GM06990 (cell line): ENCODE data around the gene DTD1.

ENCODE experiments used
- DNase-seq: peaks from one replicate; pipeline ENCODE4 v3.0.0-alpha.2; 2011; ENCODE audit not compliant: insufficient read length; ENCODE audit errors: extremely low read depth
- H3K27me3 ChIP-seq: replicated peaks from 2 replicates; pipeline ENCODE4 v1.6.0; 2011; ENCODE audit warnings: low read length; ENCODE audit not compliant: control insufficient read depth, insufficient read depth
- H3K36me3 ChIP-seq: 2 replicates; pipeline ENCODE4 v1.5.1; 2011; ENCODE audit warnings: low read length; ENCODE audit not compliant: control insufficient read depth, insufficient read depth
- H3K4me3 ChIP-seq: replicated peaks from 2 replicates; pipeline ENCODE4 v1.5.1; 2011; ENCODE audit warnings: low read depth, mild to moderate bottlenecking, control low read depth, low read length
- TF ChIP-seq, protein P1 (sequence below): IDR thresholded peaks from 2 replicates; pipeline ENCODE4 v1.5.1; 2011; ENCODE audit warnings: low read length, control low read depth, mild to moderate bottlenecking, inconsistent platforms; ENCODE audit not compliant: insufficient read depth, poor library complexity, severe bottlenecking

Gene DTD1

DNA sequence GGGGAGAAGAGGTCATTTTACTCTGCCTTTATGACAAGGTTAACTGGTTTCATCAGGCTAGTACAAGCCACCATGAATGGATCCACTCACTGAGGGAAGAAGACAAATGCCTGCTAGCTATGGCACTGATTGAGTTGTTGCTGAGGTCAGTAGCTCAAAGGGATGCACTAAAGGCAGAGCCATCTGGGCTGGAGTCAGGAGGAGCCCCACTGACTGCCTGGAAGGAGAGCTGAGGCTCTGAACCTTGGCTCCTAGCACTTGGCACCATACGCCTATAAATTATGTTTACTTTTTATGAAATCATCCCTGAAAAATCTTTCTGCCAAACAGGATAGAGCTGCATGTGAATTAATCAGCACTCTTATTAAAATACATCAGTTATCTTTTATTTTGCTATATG, 104.6 kb downstream of the DTD1 start:
- DNase-seq, result no peak
- Histone ChIP-seq H3K4me3 (no peak overlapping the region), H3K36me3 (no peaks in the 10 kb centered on the region), H3K27me3 (no peaks in the 10 kb centered on the region)
- TF ChIP-seq, protein P1, sequence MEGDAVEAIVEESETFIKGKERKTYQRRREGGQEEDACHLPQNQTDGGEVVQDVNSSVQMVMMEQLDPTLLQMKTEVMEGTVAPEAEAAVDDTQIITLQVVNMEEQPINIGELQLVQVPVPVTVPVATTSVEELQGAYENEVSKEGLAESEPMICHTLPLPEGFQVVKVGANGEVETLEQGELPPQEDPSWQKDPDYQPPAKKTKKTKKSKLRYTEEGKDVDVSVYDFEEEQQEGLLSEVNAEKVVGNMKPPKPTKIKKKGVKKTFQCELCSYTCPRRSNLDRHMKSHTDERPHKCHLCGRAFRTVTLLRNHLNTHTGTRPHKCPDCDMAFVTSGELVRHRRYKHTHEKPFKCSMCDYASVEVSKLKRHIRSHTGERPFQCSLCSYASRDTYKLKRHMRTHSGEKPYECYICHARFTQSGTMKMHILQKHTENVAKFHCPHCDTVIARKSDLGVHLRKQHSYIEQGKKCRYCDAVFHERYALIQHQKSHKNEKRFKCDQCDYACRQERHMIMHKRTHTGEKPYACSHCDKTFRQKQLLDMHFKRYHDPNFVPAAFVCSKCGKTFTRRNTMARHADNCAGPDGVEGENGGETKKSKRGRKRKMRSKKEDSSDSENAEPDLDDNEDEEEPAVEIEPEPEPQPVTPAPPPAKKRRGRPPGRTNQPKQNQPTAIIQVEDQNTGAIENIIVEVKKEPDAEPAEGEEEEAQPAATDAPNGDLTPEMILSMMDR, result no peak

- Histone ChIP-seq H3K27me3 (no peaks in the 10 kb centered on the region), H3K36me3 (no peaks in the 10 kb centered on the region), H3K4me3 (no peak overlapping the region)
- DNase-seq, result no peak
- TF ChIP-seq, protein P1, result no peak
Observed at GRCh38 chr20:18694071-18694470, 106.2 kb downstream of the DTD1 start.

DNA sequence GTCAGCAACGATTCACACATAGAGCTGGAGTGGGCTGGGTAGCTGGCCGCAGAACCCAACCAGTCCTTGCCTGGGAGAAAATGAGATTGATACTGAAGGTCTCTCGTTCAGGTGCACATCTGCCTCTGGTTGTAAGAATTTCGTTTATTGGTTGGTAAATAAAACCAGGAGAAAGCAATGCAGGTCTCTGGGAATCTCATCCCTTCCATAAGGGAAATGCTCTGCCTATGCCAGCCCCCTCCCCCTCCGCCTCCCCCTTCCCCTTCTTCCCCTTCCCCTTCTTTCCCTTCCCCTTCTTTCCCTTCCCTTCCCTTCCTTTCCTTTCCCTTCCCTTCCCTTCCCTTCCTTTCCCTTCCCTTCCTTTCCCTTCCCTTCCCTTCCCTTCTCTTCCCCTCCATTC, 107.3 kb downstream of the DTD1 start:
- no peak overlapping the region for H3K4me3 ChIP-seq
- no peaks in the 10 kb centered on the region for H3K27me3 ChIP-seq
- H3K36me3 ChIP-seq, result no peaks in the 10 kb centered on the region
- no peak for DNase-seq
- TF ChIP-seq, protein P1, result no peak

DNA sequence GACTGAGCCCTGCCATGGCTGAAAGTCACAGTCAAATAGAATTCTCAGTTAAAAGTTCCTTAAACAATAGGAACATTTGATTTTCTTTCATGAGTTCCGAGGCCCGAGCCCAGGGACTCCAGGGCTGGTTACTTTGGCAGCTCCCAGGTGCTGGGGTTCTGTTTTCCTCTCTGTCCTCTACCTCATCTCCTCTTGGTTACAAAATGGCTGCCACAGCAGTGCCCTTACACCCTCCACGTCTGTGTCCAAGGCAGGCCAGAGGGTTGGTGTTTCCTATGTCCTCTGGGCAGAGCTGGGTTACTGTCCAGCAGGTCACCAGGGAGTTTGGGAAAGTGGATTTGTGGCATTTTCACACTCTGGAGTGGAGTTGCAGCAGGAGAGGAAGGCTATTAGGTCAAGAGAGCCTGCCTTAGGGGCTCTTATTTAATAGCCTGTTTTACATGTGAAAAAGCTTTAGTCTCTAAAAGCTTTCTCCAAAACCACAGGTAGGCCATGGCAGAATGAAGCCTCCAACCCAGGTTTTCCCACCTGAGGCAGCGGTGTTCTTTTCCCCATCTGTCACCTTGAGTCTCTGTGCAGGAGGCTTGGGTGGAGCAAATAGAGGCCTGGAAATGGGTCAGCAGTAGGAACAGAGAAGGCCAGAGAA, 111.0 kb downstream of the DTD1 start:
- DNase-seq, result no peak
- TF ChIP-seq, protein P1, result no peak
- Histone ChIP-seq H3K36me3 (no peaks in the 10 kb centered on the region), H3K27me3 (no peaks in the 10 kb centered on the region), H3K4me3 (no peak overlapping the region)

DNA sequence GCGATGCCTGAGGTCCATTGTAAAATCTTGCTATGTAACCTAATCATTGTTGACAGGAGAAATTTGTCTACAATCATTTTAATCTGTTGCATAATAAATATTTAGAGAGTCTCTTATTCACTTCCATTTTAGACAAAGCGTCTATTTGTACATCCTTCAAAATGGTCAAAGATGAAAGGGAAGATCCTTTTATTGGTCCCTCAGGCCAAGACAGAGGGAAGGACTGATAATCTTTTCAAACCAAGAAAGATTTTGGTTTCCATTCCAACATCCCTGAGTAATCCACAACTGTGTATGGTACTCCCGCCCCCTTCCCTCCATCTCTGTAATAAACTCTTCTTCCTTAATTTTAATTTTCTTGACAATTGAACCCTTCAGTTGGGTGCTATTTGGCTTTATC, 114.1 kb downstream of the DTD1 start:
- no peak for DNase-seq
- H3K4me3 ChIP-seq, result no peak overlapping the region
- TF ChIP-seq, protein P1, result no peak
- H3K27me3 ChIP-seq, result no peaks in the 10 kb centered on the region
- H3K36me3 ChIP-seq, result no peaks in the 10 kb centered on the region

- Histone ChIP-seq H3K27me3 (no peaks in the 10 kb centered on the region), H3K4me3 (no peak overlapping the region), H3K36me3 (no peaks in the 10 kb centered on the region)
- DNase-seq, result no peak
- TF ChIP-seq, protein P1, result no peak
Observed at GRCh38 chr20:18702736-18703135, 114.9 kb downstream of the DTD1 start.
